ENCODE data around the gene NHERF1.

DNA sequence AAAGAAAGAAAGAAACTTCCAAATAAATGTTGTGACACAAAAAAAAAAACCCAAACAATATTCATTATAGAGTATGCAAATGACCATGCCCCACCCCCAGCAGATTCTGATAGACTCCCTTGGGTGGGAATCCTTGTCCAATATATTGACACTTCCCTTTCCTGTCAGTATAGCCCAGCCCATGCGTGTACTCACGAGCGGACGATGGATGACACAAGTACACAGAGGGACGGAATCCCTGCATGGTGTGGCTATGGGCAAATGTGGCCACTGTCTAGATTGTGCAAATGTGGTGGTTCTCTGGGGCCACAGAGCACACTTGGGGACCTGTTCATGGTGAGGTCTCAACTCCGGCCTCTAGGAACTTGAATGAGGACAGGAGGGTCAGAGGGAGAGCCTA is 8.3 kb upstream of the NHERF1 start:
- TF ChIP-seq, protein P1, sequence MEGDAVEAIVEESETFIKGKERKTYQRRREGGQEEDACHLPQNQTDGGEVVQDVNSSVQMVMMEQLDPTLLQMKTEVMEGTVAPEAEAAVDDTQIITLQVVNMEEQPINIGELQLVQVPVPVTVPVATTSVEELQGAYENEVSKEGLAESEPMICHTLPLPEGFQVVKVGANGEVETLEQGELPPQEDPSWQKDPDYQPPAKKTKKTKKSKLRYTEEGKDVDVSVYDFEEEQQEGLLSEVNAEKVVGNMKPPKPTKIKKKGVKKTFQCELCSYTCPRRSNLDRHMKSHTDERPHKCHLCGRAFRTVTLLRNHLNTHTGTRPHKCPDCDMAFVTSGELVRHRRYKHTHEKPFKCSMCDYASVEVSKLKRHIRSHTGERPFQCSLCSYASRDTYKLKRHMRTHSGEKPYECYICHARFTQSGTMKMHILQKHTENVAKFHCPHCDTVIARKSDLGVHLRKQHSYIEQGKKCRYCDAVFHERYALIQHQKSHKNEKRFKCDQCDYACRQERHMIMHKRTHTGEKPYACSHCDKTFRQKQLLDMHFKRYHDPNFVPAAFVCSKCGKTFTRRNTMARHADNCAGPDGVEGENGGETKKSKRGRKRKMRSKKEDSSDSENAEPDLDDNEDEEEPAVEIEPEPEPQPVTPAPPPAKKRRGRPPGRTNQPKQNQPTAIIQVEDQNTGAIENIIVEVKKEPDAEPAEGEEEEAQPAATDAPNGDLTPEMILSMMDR (optimal IDR thresholded peaks at IDR 0.05 in 1 of 3, IDR thresholded peaks at IDR 0.05 in 1 of 3, conservative IDR thresholded peaks at IDR 0.05 in 1 of 3; ENCODE audit: extremely low read depth in 1 of 3, insufficient read depth in 2 of 3, low read length in 3 of 3): no peak
- no peak for TF ChIP-seq EZH2 (IDR thresholded peaks at IDR 0.05; ENCODE audit: low read length)
